NT2/D1 (cell line): ENCODE measurements around the gene MTX2.

ENCODE experiments used
- SUZ12 ChIP-seq: IDR thresholded peaks from 2 replicates; pipeline ENCODE4 v1.6.1; 2011; ENCODE audit not compliant: insufficient read length, insufficient read depth; ENCODE audit errors: extremely low read depth
- YY1 ChIP-seq: IDR thresholded peaks from 2 replicates; pipeline ENCODE4 v1.6.1; 2011; ENCODE audit not compliant: insufficient read length, insufficient read depth
- ZNF274 ChIP-seq: IDR thresholded peaks from 2 replicates; pipeline ENCODE4 v1.6.1; 2011; ENCODE audit warnings: mild to moderate bottlenecking, low read depth, low read length

GRCh38 chr2:176317199-176317598, 48.0 kb downstream of the MTX2 start:
- TF ChIP-seq ZNF274 (no peak), YY1 (no peak), SUZ12 (no peak)
